H1 (cell line): Measurements from ENCODE around the gene RTN4RL2. TPM values are rescaled to one million over a fixed set of nuclear protein-coding genes. Genes with fewer than 3 reads are reported as not detected.

ENCODE experiments used
- CTCF ChIA-PET: fragments of 300-600 bp; sonication (Branson Sonifier 250); formaldehyde crosslinking; loops from one replicate; lab custom pipeline; 2021; ENCODE audit not compliant: partially characterized antibody; lab: Charles Lee
- POLR2A ChIA-PET: fragments of 300-600 bp; sonication (Branson Sonifier 250); formaldehyde crosslinking; loops from one replicate; lab custom pipeline; 2021; ENCODE audit warnings: inconsistent platforms; ENCODE audit not compliant: partially characterized antibody; lab: Charles Lee
- DNase-seq, 2 experiments: peaks; one replicate each; pipeline versions ENCODE4 v3.0.0 to v3.0.0-alpha.2; 2010 to 2022; ENCODE audit warnings: low spot score in 2 of 2, low read depth in 1 of 2, mixed read lengths in 1 of 2
- FAIRE-seq: peaks from 2 replicates; lab custom pipeline; 2011; peaks lifted over from hg19 to GRCh38; lab: Jason Lieb, UNC
- H2AFZ ChIP-seq: 2 replicates; pipeline ENCODE4 v1.8.1; 2012; ENCODE audit warnings: low read length, inconsistent platforms
- H2AK5ac ChIP-seq: 2 replicates; pipeline ENCODE4 v1.6.1; 2013; ENCODE audit warnings: low read depth, low read length
- H2BK120ac ChIP-seq: replicated peaks from 2 replicates; pipeline ENCODE3; 2013; ENCODE audit warnings: low read depth, low read length, inconsistent platforms
- H2BK12ac ChIP-seq: 2 replicates; pipeline ENCODE4 v1.6.1; 2013; ENCODE audit warnings: low read depth, low read length
- H2BK15ac ChIP-seq: 2 replicates; pipeline ENCODE4 v1.6.1; 2013; ENCODE audit warnings: low read length
- H2BK20ac ChIP-seq: 2 replicates; pipeline ENCODE4 v1.6.1; 2013; ENCODE audit warnings: low read length
- H2BK5ac ChIP-seq: 2 replicates; pipeline ENCODE4 v1.6.1; 2013; ENCODE audit warnings: low read depth, low read length
- H3K14ac ChIP-seq: 2 replicates; pipeline ENCODE4 v1.6.1; 2013; ENCODE audit warnings: inconsistent platforms; ENCODE audit not compliant: insufficient read length
- H3K18ac ChIP-seq: 2 replicates; pipeline ENCODE4 v1.6.1; 2013; ENCODE audit warnings: low read length; ENCODE audit errors: extremely low read depth
- H3K23ac ChIP-seq: 2 replicates; pipeline ENCODE4 v1.6.1; 2013; ENCODE audit warnings: inconsistent platforms; ENCODE audit not compliant: insufficient read length
- H3K23me2 ChIP-seq: 2 replicates; pipeline ENCODE4 v1.6.1; 2013; ENCODE audit warnings: low read depth, low read length
- H3K27ac ChIP-seq: 2 replicates; pipeline ENCODE4 v1.6.1; 2011; ENCODE audit warnings: low read depth, low read length, inconsistent platforms
- H3K27me3 ChIP-seq, 4 experiments: replicated peaks in 1 of 4; 1 replicate in 1 of 4; 2 replicates in 3 of 4; pipeline versions ENCODE4 v1.6.1 to v1.8.1; 2011 to 2013; ENCODE audit warnings: low read length in 3 of 4, mild to moderate bottlenecking in 3 of 4, inconsistent platforms in 2 of 4, mixed read lengths in 2 of 4, moderate library complexity in 1 of 4; ENCODE audit not compliant: control insufficient read depth in 3 of 4, insufficient read depth in 3 of 4; ENCODE audit errors: extremely low read depth in 1 of 4
- H3K36me3 ChIP-seq, 4 experiments: 2 replicates each; pipeline versions ENCODE4 v1.6.1 to v1.8.1; 2011 to 2013; ENCODE audit warnings: mild to moderate bottlenecking in 4 of 4, low read length in 3 of 4, moderate library complexity in 2 of 4, control low read depth in 1 of 4, inconsistent platforms in 1 of 4; ENCODE audit not compliant: insufficient read depth in 4 of 4, control insufficient read depth in 2 of 4
- H3K4ac ChIP-seq: replicated peaks from 2 replicates; pipeline ENCODE3; 2013; ENCODE audit warnings: low read length, low read depth, mixed read lengths, inconsistent platforms; ENCODE audit not compliant: insufficient read length
- H3K4me1 ChIP-seq, 4 experiments: replicated peaks in 1 of 4; 1 replicate in 1 of 4; 2 replicates in 3 of 4; pipeline versions ENCODE4 v1.6.1 to v1.8.1; 2011 to 2013; ENCODE audit warnings: low read length in 3 of 4, inconsistent platforms in 2 of 4, mixed read lengths in 1 of 4; ENCODE audit not compliant: insufficient read depth in 4 of 4, control insufficient read depth in 3 of 4
- H3K4me2 ChIP-seq, 2 experiments: 2 replicates each; pipeline versions ENCODE4 v1.6.1 to v1.8.1; 2011 to 2013; ENCODE audit warnings: low read depth in 2 of 2, low read length in 2 of 2, control low read depth in 1 of 2, inconsistent platforms in 1 of 2, mild to moderate bottlenecking in 1 of 2; ENCODE audit not compliant: insufficient read depth in 1 of 2
- H3K4me3 ChIP-seq, 4 experiments: fragments of 200-600, 300-600 bp in 1 of 4; sonication (generic), shearing (Covaris generic), sonication (Bioruptor Twin) in 1 of 4; 2 replicates each; pipeline versions ENCODE4 v1.5.1 to v1.8.1; 2011 to 2016; ENCODE audit warnings: low read length in 4 of 4, low read depth in 3 of 4, control low read depth in 2 of 4, inconsistent platforms in 2 of 4, mild to moderate bottlenecking in 2 of 4, mixed read lengths in 1 of 4, moderate library complexity in 1 of 4; ENCODE audit not compliant: insufficient read depth in 2 of 4; ENCODE audit errors: extremely low read depth in 1 of 4
- H3K56ac ChIP-seq: replicated peaks from 2 replicates; pipeline ENCODE3; 2013; ENCODE audit warnings: low read depth, mild to moderate bottlenecking, mixed read lengths, low read length, inconsistent platforms; ENCODE audit not compliant: insufficient read length
- H3K79me1 ChIP-seq: 2 replicates; pipeline ENCODE4 v1.6.1; 2013; ENCODE audit warnings: low read depth, low read length, control low read depth
- H3K79me2 ChIP-seq, 2 experiments: 2 replicates each; pipeline versions ENCODE4 v1.6.1 to v1.8.1; 2012 to 2013; ENCODE audit warnings: low read length in 2 of 2, mild to moderate bottlenecking in 2 of 2, inconsistent platforms in 1 of 2; ENCODE audit not compliant: insufficient read depth in 2 of 2, control insufficient read depth in 1 of 2
- H3K9ac ChIP-seq, 4 experiments: replicated peaks in 1 of 4; 1 replicate in 1 of 4; 2 replicates in 3 of 4; pipeline versions ENCODE4 v1.6.1 to v1.8.1; 2011 to 2013; ENCODE audit warnings: low read depth in 3 of 4, low read length in 3 of 4, control low read depth in 2 of 4, mild to moderate bottlenecking in 2 of 4, moderate library complexity in 2 of 4, inconsistent platforms in 1 of 4; ENCODE audit errors: extremely low read depth in 1 of 4
- H3K9me3 ChIP-seq, 2 experiments: 2 replicates each; pipeline versions ENCODE4 v1.6.1 to v1.8.1; 2012 to 2013; ENCODE audit warnings: mild to moderate bottlenecking in 2 of 2, moderate library complexity in 2 of 2, control low read depth in 1 of 2, inconsistent platforms in 1 of 2, low read depth in 1 of 2, low read length in 1 of 2, mixed read lengths in 1 of 2; ENCODE audit not compliant: insufficient read depth in 2 of 2
- H4K20me1 ChIP-seq, 2 experiments: replicated peaks in 1 of 2; 2 replicates each; pipeline versions ENCODE3 to v1.8.1; 2011 to 2013; ENCODE audit warnings: inconsistent platforms in 2 of 2, low read length in 2 of 2, mild to moderate bottlenecking in 1 of 2; ENCODE audit not compliant: insufficient read depth in 2 of 2, control insufficient read depth in 1 of 2
- H4K5ac ChIP-seq: 2 replicates; pipeline ENCODE4 v1.6.1; 2013; ENCODE audit warnings: low read length, low read depth, mixed read lengths, inconsistent platforms; ENCODE audit not compliant: insufficient read length
- H4K8ac ChIP-seq: 2 replicates; pipeline ENCODE4 v1.8.0; 2013; ENCODE audit warnings: mild to moderate bottlenecking, moderate library complexity, low read length, inconsistent platforms; ENCODE audit not compliant: insufficient read depth; ENCODE audit errors: extremely low read depth
- H4K91ac ChIP-seq: replicated peaks from 2 replicates; pipeline ENCODE3; 2013; ENCODE audit warnings: low read length, mixed read lengths, inconsistent platforms; ENCODE audit not compliant: insufficient read length
- ASH2L ChIP-seq: fragments of 200-600, 300-600 bp; sonication (generic); IDR thresholded peaks from one replicate; pipeline ENCODE4 v1.7.1; 2017; ENCODE audit warnings: low read length
- CEBPB ChIP-seq: IDR thresholded peaks from 2 replicates; pipeline ENCODE4 v1.6.1; 2012; ENCODE audit warnings: low read depth, low read length
- EGR1 ChIP-seq: IDR thresholded peaks from 2 replicates; pipeline ENCODE4 v1.6.1; 2011; ENCODE audit warnings: low read depth, low read length, borderline replicate concordance
- GTF2F1 ChIP-seq: IDR thresholded peaks from 2 replicates; pipeline ENCODE4 v1.6.1; 2012; ENCODE audit warnings: low read depth, low read length, improper control_type of control experiment, borderline replicate concordance
- HDAC2 ChIP-seq, 2 experiments: fragments of 300-600 bp in 1 of 2; sonication (generic) in 1 of 2; IDR thresholded peaks; 2 replicates each; pipeline ENCODE4 v1.6.1; 2011 to 2012; ENCODE audit warnings: low read depth in 2 of 2, low read length in 2 of 2, mild to moderate bottlenecking in 2 of 2, moderate library complexity in 2 of 2, borderline replicate concordance in 1 of 2, inconsistent platforms in 1 of 2
- KDM1A ChIP-seq: fragments of 200-600, 300-600 bp; sonication (generic); IDR thresholded peaks from 2 replicates; pipeline ENCODE4 v1.7.1; 2016; ENCODE audit warnings: mild to moderate bottlenecking, low read length, borderline replicate concordance
- RBBP5 ChIP-seq: IDR thresholded peaks from 2 replicates; pipeline ENCODE4 v1.7.1; 2012; ENCODE audit warnings: low read depth, mild to moderate bottlenecking, inconsistent platforms, low read length, moderate library complexity, borderline replicate concordance
- SIN3A ChIP-seq, 2 experiments: IDR thresholded peaks in 1 of 2; conservative IDR thresholded peaks in 1 of 2; 2 replicates each; pipeline ENCODE4 v1.6.1; 2011 to 2012; ENCODE audit warnings: low read length in 2 of 2, improper control_type of control experiment in 1 of 2, low read depth in 1 of 2, mild to moderate bottlenecking in 1 of 2
- SIRT6 ChIP-seq: IDR thresholded peaks from one replicate; pipeline ENCODE4 v1.7.1; 2012; ENCODE audit warnings: low read length, inconsistent platforms
- WGBS, 2 experiments: shearing (Covaris generic) in 1 of 2; methylation state at CpG; one replicate each; pipeline versions ENCODE4 v1.1.6 to v1.1.7; 2013 to 2015; ENCODE audit warnings: low lambda C conversion rate in 2 of 2, mixed read lengths in 2 of 2, inconsistent platforms in 1 of 2, low coverage in 1 of 2, missing lambda C conversion rate in 1 of 2; ENCODE audit not compliant: insufficient replicate concordance in 2 of 2, insufficient coverage in 1 of 2, insufficient read length in 1 of 2; ENCODE audit errors: extremely low coverage in 1 of 2, missing lambda C conversion rate in 1 of 2; 5-methylcytosine and 5-hydroxymethylcytosine counted together
- polyA plus RNA-seq, 7 experiments: library from polyadenylated mRNA; depleted of rRNA in 3 of 7; stranded (reverse) in 5 of 7; unstranded in 2 of 7; fragments of >200 nt in 5 of 7; fragments of 200-250 nt in 2 of 7; gene quantifications; 1 replicate in 5 of 7; 2 replicates in 1 of 7; 4 replicates in 1 of 7; pipeline versions ENCODE4 v1.2.1 to v1.2.3, GENCODE V29; 2011 to 2013; ENCODE audit warnings: missing spikeins in 2 of 7, mixed read lengths in 2 of 7
- total RNA-seq: library from RNA; stranded (reverse); fragmentation: NEBNext Ultra II Directional; extraction: Animal tissue kit (Norgen Biotek cat#: 25700); gene quantifications from 2 replicates; pipeline ENCODE4 v1.2.1, GENCODE V29; 2021

RTN4RL2 gene
- total and polyA plus RNA-seq, 2 of the 8 experiments (the other 6 are each of a cell fraction or from before 2014, with no cell fraction given), result 11.4 to 23.7 TPM

DNA sequence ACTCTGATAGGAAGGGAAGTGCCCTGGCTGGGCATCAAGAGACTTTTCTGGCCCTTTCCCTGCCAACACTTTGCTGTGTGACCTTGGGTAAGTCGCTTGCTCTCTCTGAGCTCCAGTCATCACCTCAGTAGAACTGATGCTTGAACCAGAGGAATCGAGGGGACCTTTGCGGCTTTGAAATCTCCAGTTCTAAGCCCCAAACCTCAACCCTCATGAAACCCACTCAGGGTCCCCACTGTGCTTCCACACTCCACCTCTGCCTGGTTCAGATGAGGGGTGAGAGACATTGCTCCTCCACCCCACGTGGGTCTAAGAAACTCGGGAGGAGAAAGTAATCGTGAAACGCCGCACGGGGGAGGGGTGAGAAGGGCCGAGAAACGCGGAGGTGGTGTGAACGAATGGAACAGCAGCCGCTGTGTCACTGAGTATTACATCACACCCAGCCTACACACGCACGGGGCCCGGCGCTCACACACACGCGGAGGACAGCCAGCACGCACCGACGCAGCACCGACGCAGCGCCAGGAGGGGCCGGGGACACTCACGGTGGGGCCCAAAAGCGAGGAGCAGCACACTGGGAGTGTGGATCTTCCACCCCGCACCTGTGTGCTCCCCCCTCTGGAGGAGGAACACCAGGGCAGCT is 4.3 kb downstream of the RTN4RL2 start:
- 0 out of 2 replicates have a peak overlapping the region, but pooled peaks have one; percentile 16 for H2BK5ac ChIP-seq
- POLR2A ChIA-PET, result interaction anchor here (1.0 to 10.5 kb wide), 8 partner anchors 8 to 182 kb away, joined by 3 to 141 read pairs (median 6); no protein-coding TSS in a partner anchor
- H3K23me2 ChIP-seq, result peaks cover 9% of the 10 kb centered on the region
- peak overlapping the region; percentile 28; the same call in 1 of the 2 replicates for H4K8ac ChIP-seq
- TF ChIP-seq SIRT6, result no peak
- TF ChIP-seq HDAC2 (IDR thresholded peaks at IDR 0.05; ENCODE audit: borderline replicate concordance in 1 of 2, low read depth in 2 of 2, low read length in 2 of 2), result peak in 1 of 2 experiments; percentile 92; a peak in 2 of 4 replicates
- peak; percentile 50; the same call in 1 of the 2 replicates for TF ChIP-seq CEBPB
- no peak for TF ChIP-seq GTF2F1
- no peak for TF ChIP-seq SIN3A (conservative IDR thresholded peaks at IDR 0.05 in 1 of 2, IDR thresholded peaks at IDR 0.05 in 1 of 2; ENCODE audit: low read depth in 1 of 2, low read length in 2 of 2)
- TF ChIP-seq RBBP5, result no peak
- TF ChIP-seq ASH2L, result peak; percentile 28
- TF ChIP-seq EGR1, result no peak
- TF ChIP-seq KDM1A, result peak; percentile 94
- TF ChIP-seq, all 59 proteins: peak for 4
- Histone ChIP-seq H4K91ac (peak overlapping the region; percentile 13), H3K4me2 (peak overlapping the region in 1 of 2 experiments; percentile 99; a peak in 2 of 4 replicates), H2AFZ (no peak overlapping the region), H3K4ac (peak overlapping the region; percentile 59), H3K79me1 (peaks cover 3% of the 10 kb centered on the region; the same call in 1 of the 2 replicates), H2BK15ac (peak overlapping the region; percentile 72), H2BK20ac (peak overlapping the region; percentile 48; the same call in 1 of the 2 replicates), H2AK5ac (peak overlapping the region; percentile 93), H2BK12ac (peak overlapping the region; percentile 94; the same call in 1 of the 2 replicates), H2BK120ac (no peak overlapping the region), H3K36me3 (peaks cover 0 to 7% (median under 1%) of the 10 kb centered on the region in 4 experiments; a peak in 4 of 8 replicates), H4K20me1 (peaks cover 0 to 8% of the 10 kb centered on the region in 2 experiments), H3K9me3 (no peaks in the 10 kb centered on the region), H3K56ac (no peak overlapping the region), H3K23ac (no peak overlapping the region), H3K4me3 (no peak overlapping the region), H3K27ac (no peak overlapping the region), H4K5ac (no peak overlapping the region), H3K79me2 (peaks cover 0 to 21% of the 10 kb centered on the region in 2 experiments; a peak in 2 of 4 replicates), H3K4me1 (peaks cover 5 to 49% (median 38%) of the 10 kb centered on the region in 4 experiments), H3K27me3 (peaks cover 3 to 11% (median 10%) of the 10 kb centered on the region in 4 experiments), H3K9ac (no peak overlapping the region), H3K18ac (peak overlapping the region; percentile 38), H3K14ac (no peak overlapping the region)
- 76% methylated on average over 30 of the region's 30 CpGs; no CpG with 5 or more reads in 1 of the 2 experiments for WGBS, 2 experiments
- no peak for DNase-seq
- CTCF ChIA-PET, result interaction anchor here (0.9 to 14.0 kb wide), 6 partner anchors 7 to 63 kb away, joined by 4 to 452 read pairs (median 9); no protein-coding TSS in a partner anchor
- no peak for FAIRE-seq
